Stimulated activated CD4-positive, alpha-beta T cell treated with anti-CD3 and anti-CD28 coated beads, TNF-alpha, amount 100 ng/mL, for 24 hours (primary cell): ENCODE data around the gene SLC35A4.
"Not testable (repeated sequence)": the region's sequence is repeated elsewhere in the genome, so short reads cannot be mapped to it uniquely, and the experiment has no call there.

ENCODE experiments used
- DNase-seq, 3 experiments: peaks; one replicate each; pipeline ENCODE4 v3.0.0-alpha.2; 2020; ENCODE audit warnings: low read depth in 3 of 3

The SLC35A4 gene

GRCh38 chr5:140558542-140558941, 6.1 kb upstream of the SLC35A4 start:
- no peak for DNase-seq

- DNase-seq: no peak
Observed at GRCh38 chr5:140560227-140560626, 4.4 kb upstream of the SLC35A4 start.

GRCh38 chr5:140561753-140562523, 2.7 kb upstream of the SLC35A4 start:
- no peak for DNase-seq

- DNase-seq: no peak
Observed at GRCh38 chr5:140563596-140563995, 1.0 kb upstream of the SLC35A4 start.

- DNase-seq: no peak
Observed at GRCh38 chr5:140565024-140565779, 574 bp downstream of the SLC35A4 start.

GRCh38 chr5:140565780-140566095, 1.1 kb downstream of the SLC35A4 start:
- DNase-seq: no peak

- no peak for DNase-seq
Observed at GRCh38 chr5:140566665-140567064, 2.0 kb downstream of the SLC35A4 start.

- no peak for DNase-seq
Observed at GRCh38 chr5:140567136-140567818, 2.6 kb downstream of the SLC35A4 start.

- no peak for DNase-seq
Observed at GRCh38 chr5:140567871-140568270, 3.2 kb downstream of the SLC35A4 start.

GRCh38 chr5:140568443-140569063, 3.9 kb downstream of the SLC35A4 start:
- DNase-seq: no peak

- DNase-seq: no peak
Observed at GRCh38 chr5:140569197-140569596, 4.6 kb downstream of the SLC35A4 start.

- no peak for DNase-seq
Observed at GRCh38 chr5:140570058-140570457, 5.4 kb downstream of the SLC35A4 start.

- DNase-seq: no peak
Observed at GRCh38 chr5:140570488-140570887, 5.9 kb downstream of the SLC35A4 start.

GRCh38 chr5:140571105-140571504, 6.5 kb downstream of the SLC35A4 start:
- no peak for DNase-seq

- DNase-seq: no peak
Observed at GRCh38 chr5:140573683-140574082, 9.1 kb downstream of the SLC35A4 start.

GRCh38 chr5:140574165-140574564, 9.5 kb downstream of the SLC35A4 start:
- no peak for DNase-seq

- no peak for DNase-seq
Observed at GRCh38 chr5:140575309-140575708, 10.7 kb downstream of the SLC35A4 start.

GRCh38 chr5:140576776-140577201, 12.2 kb downstream of the SLC35A4 start:
- no peak for DNase-seq

GRCh38 chr5:140579188-140579747, 14.6 kb downstream of the SLC35A4 start:
- not testable (repeated sequence) for DNase-seq

- no peak for DNase-seq
Observed at GRCh38 chr5:140587495-140587894, 22.9 kb downstream of the SLC35A4 start.

- DNase-seq: no peak
Observed at GRCh38 chr5:140588311-140589070, 23.9 kb downstream of the SLC35A4 start.
